Adipocyte (in vitro differentiated cells): ENCODE results near the gene TGFBR3L.

Experiments
- DNase-seq: peaks from one replicate; pipeline ENCODE4 v3.0.0-alpha.2; 2015; ENCODE audit warnings: low read depth
- H3K27me3 ChIP-seq: replicated peaks from 2 replicates; pipeline ENCODE4 v1.7.0; 2013; ENCODE audit warnings: mild to moderate bottlenecking, low read length, moderate library complexity; ENCODE audit not compliant: control insufficient read depth, insufficient read depth
- H3K36me3 ChIP-seq: 2 replicates; pipeline ENCODE4 v1.7.0; 2013; ENCODE audit warnings: low read length, mild to moderate bottlenecking, moderate library complexity; ENCODE audit not compliant: control insufficient read depth, insufficient read depth, severe bottlenecking
- H3K4me1 ChIP-seq: 2 replicates; pipeline ENCODE4 v1.7.0; 2013; ENCODE audit warnings: mild to moderate bottlenecking, low read length, moderate library complexity; ENCODE audit not compliant: control insufficient read depth, insufficient read depth
- H3K4me3 ChIP-seq: 2 replicates; pipeline ENCODE4 v1.7.0; 2013; ENCODE audit warnings: mild to moderate bottlenecking, low read length, moderate library complexity
- H3K9ac ChIP-seq: 2 replicates; pipeline ENCODE4 v1.7.0; 2013; ENCODE audit warnings: mild to moderate bottlenecking, low read length, moderate library complexity
- H3K9me3 ChIP-seq: 2 replicates; pipeline ENCODE4 v1.7.0; 2013; ENCODE audit warnings: mild to moderate bottlenecking, low read length, moderate library complexity; ENCODE audit not compliant: control insufficient read depth

The TGFBR3L gene

GRCh38 chr19:7921302-7921966 lies 6.8 kb downstream of the TGFBR3L start:
- no peaks in the 10 kb centered on the region for H3K9me3 ChIP-seq
- peaks cover 12% of the 10 kb centered on the region for H3K36me3 ChIP-seq
- peaks cover 18% of the 10 kb centered on the region for H3K4me1 ChIP-seq
- H3K4me3 ChIP-seq: peak overlapping the region; percentile 87
- DNase-seq: no peak
- peak overlapping the region; percentile 86 for H3K9ac ChIP-seq
- no peaks in the 10 kb centered on the region for H3K27me3 ChIP-seq

- no peak for DNase-seq
- Histone ChIP-seq H3K4me3 (peak overlapping the region; percentile 87), H3K9ac (peak overlapping the region; percentile 86), H3K9me3 (no peaks in the 10 kb centered on the region), H3K36me3 (peaks cover 12% of the 10 kb centered on the region), H3K4me1 (peaks cover 24% of the 10 kb centered on the region), H3K27me3 (no peaks in the 10 kb centered on the region)
Observed at GRCh38 chr19:7921967-7922835, 7.6 kb downstream of the TGFBR3L start.

GRCh38 chr19:7922836-7923195 lies 8.2 kb downstream of the TGFBR3L start:
- Histone ChIP-seq H3K4me1 (peaks cover 24% of the 10 kb centered on the region), H3K27me3 (no peaks in the 10 kb centered on the region), H3K4me3 (no peak overlapping the region), H3K9me3 (no peaks in the 10 kb centered on the region), H3K9ac (peak overlapping the region; percentile 42), H3K36me3 (peaks cover 12% of the 10 kb centered on the region)
- DNase-seq: no peak

GRCh38 chr19:7923295-7924191 lies 8.9 kb downstream of the TGFBR3L start:
- H3K27me3 ChIP-seq: no peaks in the 10 kb centered on the region

GRCh38 chr19:7924241-7924640 lies 9.6 kb downstream of the TGFBR3L start:
- H3K9me3 ChIP-seq: no peaks in the 10 kb centered on the region
- no peak overlapping the region for H3K9ac ChIP-seq
- no peak for DNase-seq
- no peaks in the 10 kb centered on the region for H3K27me3 ChIP-seq
- H3K4me1 ChIP-seq: peaks cover 36% of the 10 kb centered on the region
- H3K4me3 ChIP-seq: no peak overlapping the region
- peaks cover 12% of the 10 kb centered on the region for H3K36me3 ChIP-seq

More at GRCh38 chr19:7923295-7924191, 8.9 kb downstream of the TGFBR3L start:
- no peak for DNase-seq
- H3K4me1 ChIP-seq: peaks cover 30% of the 10 kb centered on the region
- H3K9ac ChIP-seq: peak overlapping the region; percentile 42
- H3K4me3 ChIP-seq: no peak overlapping the region
- peaks cover 12% of the 10 kb centered on the region for H3K36me3 ChIP-seq
- no peaks in the 10 kb centered on the region for H3K9me3 ChIP-seq

GRCh38 chr19:7924651-7925170 lies 10.1 kb downstream of the TGFBR3L start:
- no peaks in the 10 kb centered on the region for H3K27me3 ChIP-seq
- H3K9me3 ChIP-seq: no peaks in the 10 kb centered on the region
- no peak for DNase-seq
- peaks cover 38% of the 10 kb centered on the region for H3K4me1 ChIP-seq
- peaks cover 12% of the 10 kb centered on the region for H3K36me3 ChIP-seq
- no peak overlapping the region for H3K9ac ChIP-seq
- H3K4me3 ChIP-seq: no peak overlapping the region

- peak overlapping the region; percentile 56 for H3K4me3 ChIP-seq
- peak; percentile 89 for DNase-seq
- peaks cover 14% of the 10 kb centered on the region for H3K36me3 ChIP-seq
- no peaks in the 10 kb centered on the region for H3K27me3 ChIP-seq
- no peak overlapping the region for H3K9ac ChIP-seq
- peaks cover 36% of the 10 kb centered on the region for H3K4me1 ChIP-seq
- no peaks in the 10 kb centered on the region for H3K9me3 ChIP-seq
Observed at GRCh38 chr19:7925171-7925851, 10.7 kb downstream of the TGFBR3L start.

GRCh38 chr19:7926021-7926726 lies 11.5 kb downstream of the TGFBR3L start, which contains the start of gene CTXN1:
CTXN1 (minus strand) TSS chr19:7926135; CDS start chr19:7925538, 597 bp downstream.
- DNase-seq: peak; percentile 81

GRCh38 chr19:7926727-7927604 lies 12.3 kb downstream of the TGFBR3L start:
- Histone ChIP-seq H3K4me1 (peaks cover 29% of the 10 kb centered on the region), H3K4me3 (peak overlapping the region; percentile 78), H3K9ac (peak overlapping the region; percentile 83), H3K9me3 (no peaks in the 10 kb centered on the region), H3K27me3 (no peaks in the 10 kb centered on the region), H3K36me3 (peaks cover 31% of the 10 kb centered on the region)
- DNase-seq: no peak

More at GRCh38 chr19:7926021-7926726, 11.5 kb downstream of the TGFBR3L start, which contains the start of gene CTXN1:
- Histone ChIP-seq H3K27me3 (no peaks in the 10 kb centered on the region), H3K36me3 (peaks cover 23% of the 10 kb centered on the region), H3K4me3 (peak within 1 kb of the TSS; percentile 78), H3K9ac (peak within 1 kb of the TSS; percentile 83), H3K4me1 (peaks cover 36% of the 10 kb centered on the region), H3K9me3 (no peaks in the 10 kb centered on the region)
